Fibroblast of skin of left quadriceps (primary cell): ENCODE results near the gene NAV2.

Source experiments
- DNase-seq, 2 experiments: peaks; one replicate each; pipeline ENCODE4 v3.0.0-alpha.2; 2013; ENCODE audit warnings: low read depth in 2 of 2

NAV2 gene

GRCh38 chr11:19832086-19832750 lies 119.6 kb downstream of the NAV2 start:
- no peak for DNase-seq

DNA sequence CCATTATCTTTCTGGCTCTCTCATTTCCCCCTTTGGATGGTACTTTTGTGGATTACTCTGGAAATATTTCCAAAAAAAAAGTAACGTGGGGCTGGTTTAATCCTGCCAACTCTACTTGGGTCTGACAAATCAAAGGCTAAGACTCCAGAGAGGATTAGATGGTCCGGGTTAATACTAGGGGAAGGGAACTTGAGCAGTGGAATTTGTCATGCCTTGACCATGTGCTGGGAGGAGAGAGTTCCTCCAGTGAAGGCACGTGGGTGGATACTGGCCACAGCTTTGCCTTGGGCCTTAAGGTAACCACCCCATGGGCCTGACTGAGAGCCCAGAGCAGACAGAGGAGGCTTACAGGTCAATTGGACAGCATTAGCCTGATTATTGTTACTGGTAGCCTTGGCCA lies 120.3 kb downstream of the NAV2 start:
- no peak for DNase-seq

DNA sequence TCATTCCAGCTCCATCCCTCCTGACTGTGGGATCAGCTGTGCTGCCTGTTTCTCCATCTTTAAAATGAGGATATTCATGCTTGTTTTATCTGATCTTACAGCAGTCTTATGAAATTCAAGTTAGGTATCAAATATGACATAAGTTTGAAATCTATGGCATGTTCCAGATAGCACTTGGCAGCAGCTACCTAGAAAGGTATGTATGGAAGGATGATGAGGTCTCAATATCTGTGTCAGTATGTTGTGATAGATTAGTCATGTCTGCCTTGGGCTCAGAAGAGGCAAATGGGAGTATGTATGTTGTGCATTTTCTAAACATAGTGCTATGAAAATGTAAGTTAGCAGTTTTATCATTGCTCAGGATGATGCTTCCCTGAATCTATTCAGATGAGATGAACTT lies 122.1 kb downstream of the NAV2 start:
- DNase-seq, result no peak

- no peak for DNase-seq
Measured at GRCh38 chr11:19836666-19837065, 124.0 kb downstream of the NAV2 start.

GRCh38 chr11:19838994-19839768 lies 126.5 kb downstream of the NAV2 start:
- DNase-seq, result no peak

GRCh38 chr11:19840961-19841360 lies 128.3 kb downstream of the NAV2 start:
- DNase-seq, result no peak

GRCh38 chr11:19842505-19842904 lies 129.9 kb downstream of the NAV2 start:
- no peak for DNase-seq

DNA sequence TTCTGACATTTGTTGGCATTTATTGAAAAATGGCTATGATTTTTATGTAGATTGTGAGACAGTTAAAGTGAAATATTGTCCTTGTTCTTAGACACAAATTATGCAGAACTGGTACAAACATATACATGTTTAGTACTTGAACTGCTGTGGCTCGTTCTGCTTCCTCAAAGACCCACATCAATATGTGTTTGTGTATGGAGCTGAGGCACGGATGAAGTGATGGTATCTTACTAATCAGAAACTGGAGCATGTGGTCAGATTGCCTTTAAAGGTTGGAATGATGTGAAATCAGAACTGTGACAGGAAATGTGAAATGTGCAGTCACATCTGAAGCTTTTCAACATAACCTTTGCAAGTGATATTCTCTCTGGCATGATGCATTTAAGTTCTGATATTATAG lies 130.4 kb downstream of the NAV2 start:
- no peak for DNase-seq

DNA sequence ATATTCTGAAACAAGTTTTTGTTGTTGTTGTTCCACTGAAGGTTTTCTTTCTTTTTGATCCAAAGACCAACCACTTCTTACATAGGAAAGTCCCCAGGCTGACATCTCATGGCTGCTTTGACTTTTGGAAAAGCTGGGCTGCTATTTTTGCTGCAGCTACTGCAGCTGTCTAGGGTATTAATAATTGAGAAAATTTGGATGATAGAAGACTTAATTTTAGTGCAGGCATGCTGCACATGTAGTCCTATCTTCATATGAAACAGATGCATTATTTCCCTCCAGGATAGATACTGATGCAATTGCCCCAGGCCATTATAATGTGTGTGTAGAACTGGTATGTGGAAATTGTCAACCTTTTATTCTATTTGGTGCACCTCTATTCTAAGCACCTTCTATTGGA lies 131.4 kb downstream of the NAV2 start:
- DNase-seq, result no peak

DNA sequence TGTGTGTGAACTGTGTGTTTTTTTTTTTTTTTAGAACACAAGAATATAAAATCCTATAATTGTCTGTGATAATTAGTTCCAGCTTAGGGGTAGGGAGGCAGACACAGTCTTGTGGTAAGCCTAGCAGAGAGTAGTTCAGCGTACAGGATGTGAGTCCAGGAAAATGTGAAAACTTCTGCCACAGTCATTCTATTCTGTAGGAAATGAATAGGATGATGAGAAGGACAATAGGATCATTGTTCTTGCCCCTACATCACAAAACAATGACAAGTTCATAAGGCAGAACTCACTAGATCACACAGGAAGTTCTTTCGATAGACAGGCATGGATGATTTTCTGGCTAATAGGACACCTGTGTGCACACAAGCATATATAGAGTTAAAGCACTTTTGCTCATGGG lies 132.2 kb downstream of the NAV2 start:
- DNase-seq, result no peak

- no peak for DNase-seq
Measured at GRCh38 chr11:19845626-19846025, 133.0 kb downstream of the NAV2 start.

- DNase-seq, result no peak
Measured at GRCh38 chr11:19846654-19847305, 134.1 kb downstream of the NAV2 start.

GRCh38 chr11:19848219-19848618 lies 135.6 kb downstream of the NAV2 start:
- DNase-seq, result no peak

DNA sequence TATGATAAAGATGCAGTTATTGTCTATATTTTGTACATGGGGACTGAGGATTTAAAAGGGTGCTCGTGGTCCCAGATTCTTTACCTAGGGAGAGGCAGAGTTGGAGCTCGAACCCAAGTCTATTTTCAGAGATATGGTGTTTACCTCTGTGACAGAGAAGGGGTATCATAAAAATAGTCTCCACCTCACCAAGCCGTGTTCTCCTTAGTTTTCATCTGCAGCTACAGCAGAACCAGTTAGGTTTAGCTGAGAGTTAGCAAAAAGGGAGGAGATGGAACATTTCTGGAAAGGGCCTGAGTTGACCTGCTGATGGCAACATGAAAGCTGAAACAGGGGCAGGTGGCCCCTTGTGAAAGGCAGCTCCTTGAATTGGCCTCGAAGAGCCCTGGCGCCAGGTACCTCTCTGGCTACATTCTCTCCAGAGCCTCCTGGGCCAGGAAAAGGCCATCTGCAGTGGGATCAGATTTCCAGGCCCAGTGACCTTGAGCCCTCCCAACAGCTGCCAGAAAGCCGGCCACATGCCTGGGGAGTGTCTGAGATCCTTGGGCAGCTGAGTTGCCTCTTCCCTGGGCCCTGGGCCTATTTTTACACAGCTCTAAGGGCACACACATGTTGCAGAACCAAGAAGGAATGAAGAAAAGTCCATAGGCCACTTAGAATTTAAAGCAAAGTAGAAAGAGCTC lies 136.6 kb downstream of the NAV2 start:
- no peak for DNase-seq

DNA sequence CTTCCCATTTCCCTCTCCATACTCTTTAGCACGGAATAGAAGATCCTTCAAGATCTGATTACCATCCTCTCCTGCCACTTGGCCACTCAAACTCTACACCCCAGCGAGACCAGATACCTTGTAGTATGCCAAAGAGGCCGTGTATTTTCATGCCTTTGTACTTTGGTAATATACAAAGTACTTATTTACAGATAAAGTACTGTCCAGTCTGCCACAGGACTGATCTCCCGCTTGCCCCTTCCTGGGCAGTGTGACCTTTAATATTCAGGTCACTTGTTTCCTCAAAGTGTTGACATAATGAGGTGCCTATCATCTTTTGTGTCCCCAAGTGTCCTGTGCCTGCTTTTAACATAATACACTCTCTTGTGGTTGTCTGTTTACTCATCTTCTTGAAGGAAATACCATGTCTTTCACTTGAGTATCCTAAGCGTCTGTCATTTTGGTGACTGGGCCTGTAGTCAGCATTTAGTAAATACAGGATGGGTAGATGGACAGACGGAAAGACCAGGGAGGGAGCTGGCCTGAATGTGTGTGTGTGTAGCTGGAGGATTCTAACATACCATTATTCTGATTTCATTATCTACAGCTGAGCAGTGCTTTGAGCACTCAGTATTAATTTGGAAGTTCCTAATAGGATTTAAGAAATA lies 137.4 kb downstream of the NAV2 start:
- no peak for DNase-seq

DNA sequence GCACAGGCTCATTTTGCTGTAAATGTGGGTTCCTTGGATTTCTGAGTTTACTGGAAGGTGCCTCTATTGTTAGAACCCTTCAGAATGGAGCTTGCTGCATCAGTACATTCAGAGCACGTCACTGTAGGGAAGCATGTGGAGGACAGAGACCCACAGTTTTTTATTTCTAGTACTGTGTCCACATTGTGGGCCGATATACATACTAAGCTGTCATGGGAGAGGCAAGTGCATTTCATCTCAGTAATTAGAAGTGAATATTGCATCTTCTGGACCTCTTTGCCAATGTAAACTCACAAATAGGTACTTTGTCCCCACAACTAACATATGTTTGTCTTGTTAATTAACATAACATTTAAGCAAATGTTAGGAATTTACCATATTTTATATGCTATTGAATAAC lies 139.7 kb downstream of the NAV2 start:
- DNase-seq, result no peak

DNA sequence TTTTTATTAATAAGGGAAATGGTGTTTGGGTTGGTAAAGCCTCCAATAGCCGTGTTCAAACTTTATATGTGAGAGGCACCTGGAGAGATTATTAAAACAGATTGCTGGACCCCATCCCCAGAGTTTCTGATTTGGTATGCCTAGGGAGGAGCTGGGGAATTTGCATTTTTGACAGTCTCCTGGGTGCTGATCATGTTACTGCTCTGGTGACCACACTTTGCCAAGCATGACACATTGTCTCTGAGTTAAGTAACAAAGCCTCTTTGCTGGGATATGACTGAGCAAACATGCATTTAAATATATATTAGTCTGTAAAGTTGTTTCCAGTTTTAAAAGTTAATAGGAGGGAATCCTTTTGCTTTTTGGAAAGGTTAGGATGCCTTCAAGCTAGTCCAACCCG lies 140.4 kb downstream of the NAV2 start:
- no peak for DNase-seq

DNA sequence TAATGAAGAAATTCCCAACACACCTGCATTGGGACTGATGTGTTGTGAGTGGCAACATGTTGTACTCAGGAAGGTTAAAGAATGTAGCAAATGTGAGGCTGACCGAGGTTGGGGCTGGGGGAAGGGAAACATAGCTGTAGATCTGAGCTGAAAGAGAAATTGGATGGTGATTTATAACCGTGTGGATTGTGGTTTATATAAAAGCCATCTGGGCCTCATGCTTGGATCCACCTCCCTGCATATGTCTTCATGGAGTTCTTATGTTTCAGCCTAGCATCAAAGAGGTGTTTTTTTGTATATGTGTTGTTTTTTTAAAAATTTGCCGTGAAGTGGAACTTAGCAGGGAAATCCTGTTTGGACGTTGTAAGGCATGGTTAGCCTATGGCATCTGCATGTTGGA lies 141.3 kb downstream of the NAV2 start:
- peak; percentile 77 to 79 for DNase-seq

GRCh38 chr11:19861171-19861570 lies 148.5 kb downstream of the NAV2 start:
- DNase-seq, result no peak

- no peak for DNase-seq
Measured at GRCh38 chr11:19862091-19862490, 149.5 kb downstream of the NAV2 start.

GRCh38 chr11:19864141-19865140 lies 151.8 kb downstream of the NAV2 start:
- peak; percentile 42 to 45 for DNase-seq
